Neural progenitor cell (in vitro differentiated cells): ENCODE measurements around the gene KLHDC8A. TPM values are rescaled to one million over a fixed set of nuclear protein-coding genes. Genes with fewer than 3 reads are reported as not detected.

Experiments used
- DNase-seq: peaks from one replicate; pipeline ENCODE4 v3.0.0-alpha.2; 2016; ENCODE audit warnings: low spot score
- H2AFZ ChIP-seq: fragments of 200-600 bp; sonication (generic); replicated peaks from 2 replicates; pipeline ENCODE4 v1.6.1; 2016; ENCODE audit warnings: antibody characterized with exemption
- H3F3A ChIP-seq: fragments of 200-600 bp; sonication (generic); 2 replicates; pipeline ENCODE4 v1.6.1; 2016; ENCODE audit warnings: antibody characterized with exemption, low read depth
- H3K27ac ChIP-seq: fragments of 200-600 bp; sonication (generic); 2 replicates; pipeline ENCODE4 v1.5.1; 2016; ENCODE audit warnings: mild to moderate bottlenecking
- H3K27me3 ChIP-seq: fragments of 200-600 bp; sonication (generic); 2 replicates; pipeline ENCODE4 v1.6.1; 2016; ENCODE audit warnings: mild to moderate bottlenecking, moderate library complexity
- H3K36me3 ChIP-seq: fragments of 200-600 bp; sonication (generic); 2 replicates; pipeline ENCODE4 v1.5.1; 2016
- H3K4me1 ChIP-seq: fragments of 200-600 bp; sonication (generic); 2 replicates; pipeline ENCODE4 v1.6.1; 2016; ENCODE audit warnings: mixed run types
- H3K4me2 ChIP-seq: fragments of 200-600 bp; sonication (generic); 2 replicates; pipeline ENCODE4 v1.6.1; 2016
- H3K4me3 ChIP-seq: fragments of 200-600 bp; sonication (generic); 2 replicates; pipeline ENCODE4 v1.5.1; 2016
- H3K79me2 ChIP-seq: fragments of 200-600 bp; sonication (generic); 2 replicates; pipeline ENCODE4 v1.6.1; 2016; ENCODE audit warnings: low read depth
- H3K9ac ChIP-seq: fragments of 200-600 bp; sonication (generic); 2 replicates; pipeline ENCODE4 v1.6.1; 2016
- H3K9me3 ChIP-seq: fragments of 200-600 bp; sonication (generic); 2 replicates; pipeline ENCODE4 v1.5.1; 2016; ENCODE audit warnings: low read depth
- H4K20me1 ChIP-seq: fragments of 200-600 bp; sonication (generic); 2 replicates; pipeline ENCODE4 v1.6.1; 2016; ENCODE audit warnings: low read depth
- H3K27ac Mint-ChIP-seq: 3 replicates; pipeline ENCODE4 v1.8.0; 2021; ENCODE audit warnings: mixed read lengths
- H3K27me3 Mint-ChIP-seq: 2 replicates; pipeline ENCODE4 v1.8.0; 2022; ENCODE audit warnings: low read depth, mild to moderate bottlenecking, inconsistent platforms, moderate library complexity, mixed read lengths; ENCODE audit not compliant: insufficient read depth
- H3K36me3 Mint-ChIP-seq: 3 replicates; pipeline ENCODE4 v1.8.0; 2021; ENCODE audit warnings: mixed read lengths
- H3K4me1 Mint-ChIP-seq: 3 replicates; pipeline ENCODE4 v1.8.0; 2021; ENCODE audit warnings: mixed read lengths
- H3K4me3 Mint-ChIP-seq: 3 replicates; pipeline ENCODE4 v1.8.0; 2021; ENCODE audit warnings: mild to moderate bottlenecking, moderate library complexity, mixed read lengths
- H3K9me3 Mint-ChIP-seq: 3 replicates; pipeline ENCODE4 v1.8.0; 2020; ENCODE audit warnings: mixed read lengths
- CTCF ChIP-seq: fragments of 200-600 bp; sonication (generic); IDR thresholded peaks from 2 replicates; pipeline ENCODE4 v1.5.1; 2017; ENCODE audit warnings: antibody characterized with exemption, mild to moderate bottlenecking
- EZH2 ChIP-seq: fragments of 200-600 bp; sonication (generic); IDR thresholded peaks from 2 replicates; pipeline ENCODE4 v1.6.1; 2017; ENCODE audit warnings: antibody characterized with exemption, mild to moderate bottlenecking, moderate library complexity
- EZH2phosphoT487 ChIP-seq: fragments of 200-600 bp; sonication (generic); IDR thresholded peaks from 2 replicates; pipeline ENCODE4 v1.6.1; 2017; ENCODE audit warnings: antibody characterized with exemption
- total RNA-seq: library from RNA; depleted of rRNA; stranded (reverse); fragments of >200 nt; gene quantifications from 2 replicates; pipeline ENCODE4 v1.2.3, GENCODE V29; 2015; ENCODE audit warnings: low replicate concordance

Gene KLHDC8A
- total RNA-seq, 1 donor from 2014 or later = 9.7 TPM

- Mint-ChIP-seq H3K27me3 (peaks cover 5% of the 10 kb centered on the region), H3K36me3 (peaks cover 29% of the 10 kb centered on the region), H3K9me3 (peaks cover 2% of the 10 kb centered on the region), H3K4me3 (peak within 1 kb of the TSS; percentile 99), H3K4me1 (peaks cover 68% of the 10 kb centered on the region), H3K27ac (peak within 1 kb of the TSS; percentile 99)
- H3K9me3 ChIP-seq = no peaks in the 10 kb centered on the region
- peak; percentile 99 for DNase-seq
- H3K36me3 ChIP-seq = no peaks in the 10 kb centered on the region
- H3K79me2 ChIP-seq = peaks cover 60% of the 10 kb centered on the region
- H3K27me3 ChIP-seq = no peaks in the 10 kb centered on the region
- peaks cover 52% of the 10 kb centered on the region for H4K20me1 ChIP-seq
- H3F3A ChIP-seq = peaks cover 65% of the 10 kb centered on the region
- peak within 1 kb of the TSS; percentile 73 for H3K9ac ChIP-seq
- no peak for TF ChIP-seq EZH2
- peak; percentile 29 for TF ChIP-seq CTCF
- no peak within 1 kb of the TSS for H2AFZ ChIP-seq
- H3K4me2 ChIP-seq = peak within 1 kb of the TSS; percentile 99
- peaks cover 48% of the 10 kb centered on the region for H3K4me1 ChIP-seq
- peak within 1 kb of the TSS; percentile 66 for H3K27ac ChIP-seq
- peak within 1 kb of the TSS; percentile 86 for H3K4me3 ChIP-seq
Measured at GRCh38 chr1:205321162-205321958, 35.4 kb downstream of the KLHDC8A start, which contains the start of gene NUAK2. Gene NUAK2, minus strand, starts transcription at chr1:205321745. Its CDS starts 117 bp downstream, at chr1:205321628.

GRCh38 chr1:205319081-205320018 is 37.4 kb downstream of the KLHDC8A start:
- H3K79me2 ChIP-seq = peaks cover 80% of the 10 kb centered on the region
- TF ChIP-seq EZH2phosphoT487 (no peak), CTCF (no peak), EZH2 (no peak)
- H4K20me1 ChIP-seq = peaks cover 72% of the 10 kb centered on the region
- H3K4me1 Mint-ChIP-seq = peaks cover 74% of the 10 kb centered on the region
- H3K4me2 ChIP-seq = peak overlapping the region; percentile 99
- H3K4me3 Mint-ChIP-seq = peak overlapping the region; percentile 99
- no peak for DNase-seq
- peak overlapping the region; percentile 86 for H3K4me3 ChIP-seq
- H3K36me3 Mint-ChIP-seq = peaks cover 31% of the 10 kb centered on the region
- H3K27me3 ChIP-seq = no peaks in the 10 kb centered on the region
- H3K27me3 Mint-ChIP-seq = peaks cover 8% of the 10 kb centered on the region
- no peaks in the 10 kb centered on the region for H3K36me3 ChIP-seq
- H3K9ac ChIP-seq = peak overlapping the region; percentile 15
- peak overlapping the region; percentile 21 for H3K27ac ChIP-seq
- peaks cover 70% of the 10 kb centered on the region for H3F3A ChIP-seq
- peaks cover 58% of the 10 kb centered on the region for H3K4me1 ChIP-seq
- H2AFZ ChIP-seq = no peak overlapping the region
- H3K27ac Mint-ChIP-seq = peak overlapping the region; percentile 96
- no peaks in the 10 kb centered on the region for H3K9me3 ChIP-seq
- H3K9me3 Mint-ChIP-seq = peaks cover 2% of the 10 kb centered on the region

- Mint-ChIP-seq H3K4me1 (peaks cover 77% of the 10 kb centered on the region), H3K4me3 (peak overlapping the region; percentile 99), H3K9me3 (peaks cover 2% of the 10 kb centered on the region), H3K27ac (peak overlapping the region; percentile 96), H3K36me3 (peaks cover 31% of the 10 kb centered on the region), H3K27me3 (peaks cover 10% of the 10 kb centered on the region)
- Histone ChIP-seq H4K20me1 (peaks cover 76% of the 10 kb centered on the region), H3K79me2 (peaks cover 85% of the 10 kb centered on the region), H3F3A (peaks cover 78% of the 10 kb centered on the region), H2AFZ (no peak overlapping the region), H3K9ac (no peak overlapping the region), H3K4me2 (peak overlapping the region; percentile 99), H3K9me3 (no peaks in the 10 kb centered on the region), H3K36me3 (no peaks in the 10 kb centered on the region), H3K27me3 (no peaks in the 10 kb centered on the region), H3K4me3 (peak overlapping the region; percentile 86), H3K4me1 (peaks cover 62% of the 10 kb centered on the region), H3K27ac (peak overlapping the region; percentile 92)
- TF ChIP-seq EZH2 (no peak), EZH2phosphoT487 (no peak), CTCF (no peak)
- DNase-seq = peak; percentile 59
Measured at GRCh38 chr1:205318231-205318991, 38.3 kb downstream of the KLHDC8A start.
